Thoracic aorta (tissue), 2 donors: ENCODE data around the gene MAP3K5. TPM values are rescaled to one million over a fixed set of nuclear protein-coding genes. Genes with fewer than 3 reads are reported as not detected.

Experiments
- ATAC-seq: fragments of 150-250 bp; one replicate; pipeline ENCODE4 v1.8.0; 2017; ENCODE audit warnings: low read depth; ENCODE audit not compliant: insufficient number of reproducible peaks, low FRiP score
- DNase-seq: peaks from one replicate; pipeline ENCODE4 v3.0.0-alpha.2; 2020; ENCODE audit warnings: low spot score
- H3K27ac ChIP-seq, 2 donors: fragments of 200-600 bp; sonication (generic); 1 replicate in 1 of 2; 2 replicates in 1 of 2; pipeline ENCODE4 v1.5.1; 2016; ENCODE audit warnings: mild to moderate bottlenecking in 2 of 2, moderate library complexity in 2 of 2
- H3K27me3 ChIP-seq: fragments of 200-600 bp; sonication (generic); replicated peaks from 2 replicates; pipeline ENCODE4 v1.6.0; 2016; ENCODE audit warnings: mild to moderate bottlenecking; ENCODE audit not compliant: insufficient read depth
- H3K36me3 ChIP-seq: fragments of 200-600 bp; sonication (generic); one replicate; pipeline ENCODE4 v1.5.1; 2016
- H3K4me1 ChIP-seq, 2 donors: fragments of 200-600 bp; sonication (generic); 1 replicate in 1 of 2; 2 replicates in 1 of 2; pipeline versions ENCODE4 v1.5.1 to v1.6.0; 2016; ENCODE audit warnings: low read depth in 2 of 2, mild to moderate bottlenecking in 1 of 2; ENCODE audit not compliant: control insufficient read depth in 1 of 2
- H3K4me3 ChIP-seq: fragments of 200-600 bp; sonication (generic); 2 replicates; pipeline ENCODE4 v1.5.1; 2016; ENCODE audit warnings: mild to moderate bottlenecking
- H3K9me3 ChIP-seq: fragments of 200-600 bp; sonication (generic); 2 replicates; pipeline ENCODE4 v1.5.1; 2016
- CTCF ChIP-seq: fragments of 200-600 bp; sonication (generic); IDR thresholded peaks from one replicate; pipeline ENCODE4 v1.5.1; 2019; ENCODE audit warnings: antibody characterized with exemption
- total RNA-seq, 2 donors: library from RNA; depleted of rRNA; stranded (reverse); fragments of >200 nt; gene quantifications; one replicate each; pipeline versions ENCODE4 v1.1.0 to v1.2.3, GENCODE V29; 2016

MAP3K5 gene
- total RNA-seq, 2 donors from 2014 or later: 73.6 to 101 TPM

DNA sequence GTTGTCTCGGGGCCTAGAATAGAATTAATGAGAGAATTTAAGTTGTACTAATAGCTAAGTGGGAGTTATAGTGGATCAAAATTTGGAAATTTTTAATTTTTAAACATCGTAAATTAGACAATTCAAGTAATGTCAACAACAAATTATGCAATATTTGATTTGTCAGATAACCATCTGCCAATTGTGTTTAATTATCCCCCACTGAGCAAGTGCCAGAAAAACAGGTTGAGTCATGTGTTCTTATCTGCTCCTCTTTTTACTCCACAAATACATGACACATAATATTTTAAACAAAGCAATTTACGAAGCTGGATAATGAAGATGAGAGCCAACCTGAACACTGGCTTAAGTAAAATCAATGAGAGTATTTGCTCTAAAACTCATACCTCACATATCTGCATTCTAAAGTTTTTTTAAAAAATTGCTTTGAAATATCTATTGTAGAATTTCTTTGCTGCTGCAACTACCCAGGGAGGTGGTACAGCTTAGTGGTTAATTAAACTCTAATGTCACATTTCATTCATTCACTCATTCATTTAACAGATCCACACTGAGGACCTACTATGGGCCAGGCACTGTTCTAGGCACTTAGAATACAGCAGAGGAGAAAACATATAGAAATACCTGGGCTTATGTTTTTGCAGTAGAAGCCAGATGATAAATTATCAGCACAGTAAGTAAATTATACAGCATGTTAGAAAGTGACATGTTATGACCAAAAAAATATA, 184.9 kb downstream of the MAP3K5 start:
- peaks cover 18 to 37% of the 10 kb centered on the region in 2 donors for H3K4me1 ChIP-seq
- no peak for TF ChIP-seq CTCF
- H3K9me3 ChIP-seq: no peaks in the 10 kb centered on the region
- H3K4me3 ChIP-seq: no peak overlapping the region
- ATAC-seq (no peak), DNase-seq (no peak)
- peak overlapping the region in 1 of 2 donors; percentile 89 for H3K27ac ChIP-seq
- H3K36me3 ChIP-seq: peaks cover 12% of the 10 kb centered on the region
- H3K27me3 ChIP-seq: no peaks in the 10 kb centered on the region

GRCh38 chr6:136604928-136605510, 187.3 kb downstream of the MAP3K5 start:
- ATAC-seq (no peak), DNase-seq (no peak)
- H3K4me3 ChIP-seq: no peak overlapping the region
- no peaks in the 10 kb centered on the region for H3K27me3 ChIP-seq
- H3K36me3 ChIP-seq: peaks cover 12% of the 10 kb centered on the region
- H3K27ac ChIP-seq: peak overlapping the region in 1 of 2 donors; percentile 5
- H3K4me1 ChIP-seq: peaks cover 28 to 53% of the 10 kb centered on the region in 2 donors
- no peaks in the 10 kb centered on the region for H3K9me3 ChIP-seq
- TF ChIP-seq CTCF: no peak

GRCh38 chr6:136604328-136604825, 187.9 kb downstream of the MAP3K5 start:
- H3K27me3 ChIP-seq: no peaks in the 10 kb centered on the region
- no peaks in the 10 kb centered on the region for H3K9me3 ChIP-seq
- peaks cover 25 to 53% of the 10 kb centered on the region in 2 donors for H3K4me1 ChIP-seq
- DNase-seq (no peak), ATAC-seq (no peak)
- no peak overlapping the region for H3K4me3 ChIP-seq
- TF ChIP-seq CTCF: no peak
- H3K27ac ChIP-seq: peak overlapping the region in 1 of 2 donors; percentile 5
- peaks cover 12% of the 10 kb centered on the region for H3K36me3 ChIP-seq

GRCh38 chr6:136600818-136601217, 191.5 kb downstream of the MAP3K5 start:
- DNase-seq: no peak
- no peaks in the 10 kb centered on the region for H3K9me3 ChIP-seq
- no peak for TF ChIP-seq CTCF
- ATAC-seq: no peak
- no peaks in the 10 kb centered on the region for H3K27me3 ChIP-seq
- no peak overlapping the region for H3K4me3 ChIP-seq
- peaks cover 20% of the 10 kb centered on the region for H3K36me3 ChIP-seq
- H3K4me1 ChIP-seq: peaks cover 18 to 41% of the 10 kb centered on the region in 2 donors
- H3K27ac ChIP-seq: peak overlapping the region; percentile 33 to 66

- Histone ChIP-seq H3K27me3 (no peaks in the 10 kb centered on the region), H3K4me3 (no peak overlapping the region), H3K27ac (peak overlapping the region; percentile 33 to 66), H3K4me1 (peaks cover 21 to 38% of the 10 kb centered on the region in 2 donors), H3K9me3 (no peaks in the 10 kb centered on the region), H3K36me3 (peaks cover 21% of the 10 kb centered on the region)
- no peak for TF ChIP-seq CTCF
- ATAC-seq (no peak), DNase-seq (no peak)
Measured at GRCh38 chr6:136599329-136600011, 192.8 kb downstream of the MAP3K5 start.
